Muscle of back (tissue), 11 donors: ENCODE data around the gene CLEC18B. TPM values are rescaled to one million over a fixed set of nuclear protein-coding genes. Genes with fewer than 3 reads are reported as not detected.
"Not testable (repeated sequence)": the region's sequence is repeated elsewhere in the genome, so short reads cannot be mapped to it uniquely, and the experiment has no call there.

Source experiments
- DNase-seq, 3 donors: peaks; one replicate each; pipeline versions ENCODE4 v3.0.0 to v3.0.0-alpha.2; 2013
- polyA plus RNA-seq, 10 donors: library from polyadenylated mRNA; unstranded; fragments of 120-200 nt; gene quantifications; one replicate each; pipeline ENCODE4 v1.2.1, GENCODE V29; 2013; ENCODE audit not compliant: insufficient read length in 10 of 10

CLEC18B gene
- polyA plus RNA-seq, 10 donors = 0.59 to 2.9 (median 1.6) TPM; not detected in 1

DNA sequence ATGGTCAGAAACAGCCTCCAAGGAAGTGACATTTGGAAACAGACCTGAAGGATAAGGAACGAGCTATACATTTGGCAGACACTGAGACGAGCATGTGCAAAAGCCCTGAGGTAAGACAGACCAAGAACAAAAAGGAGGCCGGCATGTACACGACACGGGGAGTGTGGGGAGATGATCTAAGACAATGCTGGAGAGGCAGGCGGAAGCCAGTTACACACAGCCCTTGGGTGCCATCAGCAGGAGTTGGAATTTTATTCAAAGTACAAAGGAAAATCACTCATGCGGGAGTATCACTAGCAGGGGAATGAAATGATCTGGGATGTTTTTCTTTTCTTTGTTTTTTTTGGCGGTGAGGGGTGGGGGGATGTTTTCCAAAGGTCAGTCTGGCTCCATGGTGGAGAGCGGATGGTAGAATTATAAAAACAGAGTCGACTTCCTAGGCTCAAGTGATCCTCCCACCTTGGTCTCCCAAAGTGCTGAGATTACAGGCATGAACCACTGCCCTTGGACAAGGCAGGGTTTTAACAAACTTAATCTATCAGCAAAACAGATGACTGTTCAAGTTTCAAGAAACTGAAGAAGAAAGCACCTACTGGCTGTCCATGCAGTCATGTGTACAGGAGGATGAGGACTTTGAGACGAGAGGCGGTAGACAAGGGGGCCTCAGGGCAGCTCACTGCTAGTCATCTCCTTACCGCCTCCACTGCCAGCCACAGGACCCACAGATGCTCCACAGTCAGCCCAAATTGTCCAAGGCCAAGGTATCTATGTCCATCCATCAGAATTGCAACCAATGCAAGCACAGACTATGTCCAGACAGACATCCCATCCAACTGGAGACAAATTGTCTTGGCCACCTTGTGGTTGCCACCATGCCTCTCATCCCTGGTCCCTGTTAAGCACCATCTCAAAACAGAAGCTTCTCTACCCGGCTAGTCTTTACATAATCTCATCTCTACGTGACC is 59.4 kb downstream of the CLEC18B start:
- not testable (repeated sequence) for DNase-seq

Other genes with a start within 250 kb of the CLEC18B start
- gene PSMD7, start 124.7 kb downstream of the CLEC18B start, polyA plus RNA-seq = 100 to 1,000 TPM in 1 of 10 donors, 10 to 100 TPM in 9; 79.1 to 102 (median 89.4) TPM
- gene NPIPB15, start 45.2 kb downstream of the CLEC18B start, polyA plus RNA-seq = 10 to 100 TPM in 1 of 10 donors, 1 to 10 TPM in 9; 1.2 to 12.9 (median 4.8) TPM
- gene GLG1, start 185.6 kb upstream of the CLEC18B start, polyA plus RNA-seq = 100 to 1,000 TPM; 100 to 135 (median 113) TPM
- 10 to 100 TPM in 9 of 10 donors, 1 to 10 TPM in 1; 9.7 to 16.2 (median 11.1) TPM for gene RFWD3, start 245.4 kb upstream of the CLEC18B start, polyA plus RNA-seq